HG03378 (cell line): ENCODE results near the gene CBX1.
A peak's percentile ranks its signal among the peaks of the same experiment; 100 is the strongest.

ENCODE experiments used
- ATAC-seq: cut with Tn5 transposase; IDR thresholded peaks from one replicate; pipeline ENCODE4 v1.9.1; 2021; ENCODE audit warnings: mild to moderate bottlenecking, moderate library complexity; ENCODE audit not compliant: unreplicated experiment

Gene CBX1

DNA sequence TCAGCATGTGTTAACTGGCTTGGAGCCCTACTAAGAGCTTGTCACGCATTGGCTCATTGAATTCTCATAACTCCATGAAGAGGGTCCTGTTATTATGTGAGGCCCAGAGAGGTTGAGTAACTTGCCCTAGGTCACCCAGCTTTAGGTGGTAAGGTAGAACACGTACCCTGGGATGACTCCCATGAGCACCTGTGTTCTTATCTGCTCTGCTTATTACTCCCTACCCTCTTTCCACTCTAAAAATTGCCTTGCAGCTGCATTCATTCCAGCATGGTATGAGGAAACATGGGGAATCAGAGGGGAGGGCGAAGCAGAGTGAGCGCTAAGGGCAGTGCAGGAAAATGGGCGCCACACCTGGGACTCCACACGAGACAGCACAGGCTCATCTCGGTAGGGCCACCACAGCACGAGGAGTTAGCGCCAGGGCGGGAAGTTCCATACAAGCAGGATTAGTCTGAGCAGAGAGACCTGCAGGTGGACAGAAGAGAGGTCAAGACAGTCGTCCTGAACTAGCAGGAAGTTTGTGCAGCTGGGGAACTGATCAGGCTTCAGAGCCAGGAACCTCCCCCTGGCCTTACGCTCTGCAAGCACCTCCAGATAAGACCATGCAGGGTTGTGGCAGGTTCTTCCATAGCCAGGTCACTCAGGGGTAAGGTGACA lies 73.8 kb downstream of the CBX1 start:
- ATAC-seq, result no peak

DNA sequence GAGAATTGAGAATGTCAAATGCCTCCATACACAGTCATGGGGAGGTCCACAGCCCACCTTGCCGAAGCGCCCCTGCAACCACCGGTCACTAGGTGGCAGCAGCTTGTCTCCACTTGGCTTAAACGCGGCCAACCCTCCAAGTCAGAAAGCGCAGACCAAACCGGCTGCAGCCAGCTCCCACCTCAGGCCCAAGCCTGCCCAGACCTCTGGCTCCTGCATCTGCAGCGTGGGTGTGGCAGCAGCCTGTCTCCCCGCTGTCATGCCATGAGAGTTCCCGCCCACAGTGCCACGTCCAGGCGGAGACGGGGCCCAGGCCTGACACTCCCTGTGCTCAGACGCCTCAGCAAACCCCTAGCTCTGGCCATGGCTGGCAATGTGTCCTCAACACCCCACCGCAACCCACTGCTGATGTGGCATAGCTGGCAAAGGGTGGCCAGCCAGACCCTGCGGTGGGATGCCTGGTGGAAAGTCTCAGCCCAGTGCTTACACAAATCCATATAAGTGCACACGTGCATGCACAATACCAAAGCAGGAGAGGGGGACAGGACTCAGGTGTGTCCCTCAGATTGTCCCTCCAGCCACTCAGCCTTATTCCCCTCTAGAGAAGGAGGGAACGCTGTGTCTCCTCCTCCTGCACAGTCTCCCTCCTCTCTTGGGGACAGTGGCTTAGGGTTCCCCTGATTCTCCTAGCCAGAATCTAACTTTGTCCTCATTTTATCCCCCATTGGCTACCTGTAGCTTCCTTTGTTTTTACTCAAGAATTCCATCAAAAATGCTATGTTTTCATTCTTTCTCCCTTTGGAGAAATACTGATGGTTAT lies 74.6 kb downstream of the CBX1 start:
- peak; percentile 42 for ATAC-seq

DNA sequence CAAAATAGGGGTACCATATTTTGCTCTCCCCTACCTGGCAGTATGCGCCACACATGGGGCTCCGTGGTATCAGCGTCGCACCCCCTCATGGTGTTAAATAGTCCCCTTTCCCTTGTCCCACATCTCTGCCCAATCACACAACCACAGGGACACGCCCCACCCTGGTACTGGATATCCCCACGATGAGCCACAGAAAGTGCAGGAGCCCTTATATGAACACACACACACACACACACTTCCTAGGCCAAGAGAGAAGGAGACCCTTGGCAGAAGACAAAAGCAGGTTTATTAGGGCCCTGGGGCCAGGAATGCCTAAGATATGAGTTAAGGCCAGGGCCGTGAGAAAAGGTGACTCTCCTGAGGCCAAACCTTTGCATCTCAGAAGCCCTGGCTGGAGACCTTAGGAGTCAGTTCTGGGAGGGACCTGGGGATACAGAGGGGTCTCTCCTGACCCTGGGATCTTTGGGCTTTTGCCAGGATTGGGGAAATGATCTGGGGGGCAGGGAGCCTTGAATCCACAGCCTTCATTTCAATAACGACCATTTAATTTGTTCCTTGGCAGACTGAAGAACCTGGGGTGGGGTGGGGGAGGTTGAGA lies 75.3 kb downstream of the CBX1 start:
- ATAC-seq, result no peak

DNA sequence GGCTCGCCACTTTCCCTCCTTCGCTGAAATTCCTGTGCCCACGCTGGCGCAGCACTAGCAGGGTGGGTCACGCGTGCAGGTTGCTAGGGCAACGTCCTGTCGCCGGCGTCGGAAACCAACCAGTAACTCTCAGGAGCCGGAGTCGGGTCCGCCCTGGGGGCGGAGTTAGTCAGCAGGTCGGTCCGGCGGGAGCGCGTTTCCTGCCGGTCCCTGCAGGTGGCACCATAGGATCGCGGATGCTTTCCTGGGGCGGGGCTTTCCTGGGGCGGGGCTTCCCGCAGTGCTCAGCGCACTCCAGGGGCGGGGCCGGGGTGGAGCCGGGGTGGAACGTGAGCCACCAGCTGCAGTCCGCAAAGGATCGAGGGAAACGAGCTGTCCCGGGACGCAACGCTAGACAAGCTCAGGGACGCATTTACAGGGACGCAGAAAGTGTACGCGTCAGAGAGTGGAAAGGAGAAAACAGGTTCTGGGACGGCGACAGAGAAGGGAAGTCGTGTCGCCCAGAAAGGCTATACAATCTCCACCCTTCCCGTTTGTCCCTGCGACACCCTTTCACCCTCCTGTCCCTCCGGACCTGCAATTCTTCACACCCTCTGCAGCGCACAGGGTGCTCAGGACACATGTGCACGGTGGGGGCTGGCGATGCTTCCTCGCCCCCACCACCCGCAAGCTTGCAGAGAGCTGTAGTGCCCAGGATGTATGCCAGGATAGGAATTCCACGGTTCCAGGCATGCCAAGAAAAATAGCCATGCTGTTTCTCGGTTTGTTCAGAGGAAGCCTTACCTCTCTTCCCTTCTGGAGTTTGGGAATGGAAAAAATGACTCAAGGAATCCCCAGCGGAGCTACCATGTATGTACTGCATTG lies 76.0 kb downstream of the CBX1 start:
- peak; percentile 71 for ATAC-seq

DNA sequence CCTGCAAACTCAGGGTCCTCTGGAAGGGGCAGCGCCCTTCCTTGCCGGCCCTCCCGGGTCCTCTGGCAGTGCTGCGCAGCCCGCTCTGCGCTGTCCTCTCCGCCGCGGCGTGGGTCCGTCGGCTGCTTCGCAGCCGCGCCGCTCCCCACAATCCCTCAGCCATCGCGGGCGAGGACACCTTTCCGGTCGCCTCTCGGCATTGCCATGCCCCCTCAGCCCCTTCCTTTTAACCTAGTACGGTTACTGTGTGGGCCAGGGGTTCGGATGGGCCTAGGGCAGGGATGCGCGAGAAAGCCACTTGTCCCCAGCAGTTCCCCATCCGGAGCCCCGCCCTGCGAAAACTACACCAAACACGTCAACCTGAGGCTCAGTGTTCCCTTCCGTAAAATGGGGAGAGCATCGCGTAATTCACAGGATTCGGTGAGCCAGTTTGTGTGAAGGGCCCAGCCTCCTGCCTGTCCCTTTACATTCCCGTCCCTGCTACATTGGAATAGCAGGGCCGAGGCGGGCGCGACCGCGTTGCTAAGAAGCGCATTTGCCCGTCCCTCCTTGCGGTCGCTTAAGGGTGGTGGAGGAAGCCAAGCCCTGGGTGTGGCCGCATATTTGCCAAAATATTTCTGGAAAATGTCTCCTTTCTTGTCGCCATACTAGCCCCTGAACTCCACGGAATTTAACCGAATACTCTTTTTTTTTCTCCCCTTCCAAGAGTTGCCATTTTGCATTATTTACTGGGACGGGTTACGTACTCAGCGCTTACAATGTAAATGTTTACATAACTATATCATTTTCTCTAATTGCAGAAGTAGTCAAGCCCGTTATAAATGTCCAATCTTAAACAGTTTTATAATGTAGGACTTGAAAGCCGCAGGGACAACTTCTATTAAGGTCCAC lies 76.9 kb downstream of the CBX1 start:
- ATAC-seq, result no peak

DNA sequence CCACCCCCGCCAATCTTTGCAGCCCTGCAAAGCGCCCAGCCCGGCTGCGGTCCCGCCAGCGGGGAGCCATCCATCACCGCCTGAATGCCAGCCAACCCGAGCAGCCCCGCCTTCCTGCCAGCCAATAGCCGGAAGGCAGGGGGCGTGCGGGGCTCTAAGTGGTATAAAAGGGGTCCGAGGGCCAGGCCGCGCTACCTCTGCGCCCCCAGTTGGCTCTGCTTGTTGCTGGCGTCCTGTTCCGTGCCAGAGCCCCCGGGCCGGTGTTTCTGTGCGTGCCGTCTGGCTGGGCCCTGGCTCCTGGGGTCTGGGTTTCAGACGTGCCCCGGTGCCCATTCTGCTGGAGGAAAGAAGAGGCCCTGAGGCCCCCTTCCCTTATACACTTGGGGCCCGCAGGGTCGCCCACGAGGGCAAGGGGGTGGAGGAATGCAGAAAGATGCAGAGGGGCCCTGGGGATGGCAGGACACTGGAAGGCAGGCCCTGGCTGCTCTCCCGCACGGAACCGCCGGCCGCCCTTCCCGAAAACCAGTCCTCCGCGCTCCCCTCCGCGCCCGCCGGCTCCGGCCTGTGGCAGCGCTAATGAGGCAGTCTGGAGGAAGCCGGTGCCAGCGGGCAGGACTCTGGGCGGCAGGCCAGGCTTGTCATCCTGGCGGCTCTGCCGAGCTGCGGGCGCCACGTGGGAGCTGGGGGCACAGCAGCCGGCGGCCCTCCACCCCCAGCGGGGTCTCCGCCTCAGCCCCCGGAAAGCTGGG lies 77.7 kb downstream of the CBX1 start:
- no peak for ATAC-seq

DNA sequence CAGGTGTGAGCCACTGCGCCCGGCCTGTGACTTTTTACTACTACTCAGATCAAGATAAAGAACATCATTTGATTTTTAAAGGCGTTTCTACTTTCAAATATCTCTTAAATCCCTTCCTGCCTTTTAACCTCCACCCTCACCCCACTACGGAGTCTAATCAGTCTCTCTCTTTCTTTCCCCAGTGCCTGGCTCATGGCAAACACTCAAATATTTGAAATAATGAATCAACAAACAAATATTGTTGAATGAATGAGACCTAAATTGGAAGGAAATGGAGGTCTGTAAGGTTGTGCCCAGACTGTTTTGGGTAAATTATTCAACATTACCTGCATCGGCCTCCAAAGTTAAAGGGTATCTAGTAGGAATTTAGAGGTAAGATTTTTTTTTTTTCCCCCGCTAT lies 78.4 kb downstream of the CBX1 start:
- ATAC-seq, result no peak

DNA sequence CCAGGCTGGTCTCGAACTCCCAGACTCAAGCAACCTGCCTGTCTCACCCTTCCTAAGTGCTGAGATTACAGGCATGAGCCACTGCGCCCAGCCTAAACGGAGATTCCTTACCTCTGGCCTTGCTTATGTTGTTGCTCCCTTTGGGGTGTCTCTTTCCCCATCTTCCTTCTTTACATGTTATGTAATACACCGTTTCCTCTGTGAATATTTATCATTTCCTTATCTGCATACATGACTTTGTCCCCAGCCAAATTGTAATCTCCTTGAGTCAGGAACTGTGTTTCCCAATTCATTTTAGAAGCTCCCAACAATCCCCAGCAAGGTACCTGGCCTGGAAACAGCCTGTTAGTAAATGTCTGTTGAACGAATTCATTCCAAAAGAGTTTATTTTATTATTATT lies 79.3 kb downstream of the CBX1 start:
- no peak for ATAC-seq
